Measurements from ENCODE around the gene PPT2.
A peak's percentile ranks its signal among the peaks of the same experiment; 100 is the strongest.

Gene PPT2

DNA sequence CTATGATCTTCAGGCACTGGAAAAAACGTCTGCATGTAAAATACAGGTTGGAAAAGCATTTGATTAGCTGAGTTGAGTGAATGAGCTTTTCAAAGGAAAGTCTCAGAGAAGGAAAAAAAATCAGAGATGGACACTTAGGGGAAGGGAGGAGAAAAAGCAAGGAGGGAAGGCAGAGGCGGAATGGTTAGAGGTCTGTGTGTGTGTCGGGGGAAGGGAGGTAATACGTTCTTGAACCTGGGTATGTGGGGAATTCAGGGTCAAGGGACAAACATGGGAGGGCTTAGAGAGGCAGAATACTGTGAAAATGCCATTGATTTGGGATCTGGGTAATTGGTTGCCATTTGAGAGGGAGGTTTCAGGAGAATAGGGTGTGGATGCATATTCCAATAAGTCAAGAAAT is 7.3 kb upstream of the PPT2 start:
- H3K9ac ChIP-seq (ENCODE audit: low read length), result no peak overlapping the region
- H3K27me3 ChIP-seq (ENCODE audit: control insufficient read depth in 1 of 2, insufficient read depth in 2 of 2, low read length in 2 of 2), result no peaks in the 10 kb centered on the region
- H3K9me3 ChIP-seq (ENCODE audit: low read length), result no peaks in the 10 kb centered on the region
- H3K27ac ChIP-seq (ENCODE audit: low read depth, low read length), result no peak overlapping the region
- no peak overlapping the region for H3K4me3 ChIP-seq (ENCODE audit: low read depth in 1 of 2, low read length in 2 of 2)
- H3K4me1 ChIP-seq (ENCODE audit: insufficient read depth, low read length), result peaks cover 10% of the 10 kb centered on the region
- no peaks in the 10 kb centered on the region for H3K36me3 ChIP-seq (ENCODE audit: insufficient read depth, low read length)

DNA sequence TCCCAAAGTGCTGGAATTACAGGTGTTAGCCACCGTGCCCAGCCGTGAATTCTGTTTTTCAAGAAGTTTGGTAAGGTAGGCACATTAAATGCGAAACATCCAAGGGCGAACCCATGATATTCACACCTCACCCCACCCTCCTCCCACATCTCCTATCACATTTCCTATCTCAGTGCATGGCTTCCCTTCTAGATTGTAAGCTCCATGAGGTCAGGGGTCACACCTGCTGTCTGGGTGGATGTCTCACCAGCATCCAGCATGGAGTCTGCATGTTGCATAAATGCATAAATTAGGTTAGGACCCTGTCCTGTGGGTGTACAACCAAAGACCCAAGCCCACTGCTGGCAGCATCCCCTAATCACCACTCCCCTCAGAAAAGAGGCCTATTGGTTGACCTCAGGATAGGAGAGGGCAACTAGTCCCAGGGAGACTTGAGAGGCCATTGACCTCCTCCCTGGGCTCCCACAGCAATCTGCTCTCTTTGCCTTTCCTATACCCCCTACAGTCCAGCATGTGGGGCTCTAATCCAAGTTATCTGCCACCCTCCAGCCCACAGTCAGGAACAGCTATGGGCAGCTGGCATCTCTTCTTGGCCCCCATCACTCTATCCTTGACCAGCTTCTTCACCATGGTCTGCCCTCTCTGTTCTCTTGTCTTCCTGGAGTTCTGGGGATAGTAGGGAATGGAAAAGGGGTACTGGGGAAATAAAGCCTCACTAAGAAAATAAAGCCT is 6.4 kb upstream of the PPT2 start:
- H3K9ac ChIP-seq (ENCODE audit: low read length), result no peak overlapping the region
- no peak overlapping the region for H3K4me3 ChIP-seq (ENCODE audit: low read depth in 1 of 2, low read length in 2 of 2)
- peaks cover 16% of the 10 kb centered on the region for H3K4me1 ChIP-seq (ENCODE audit: insufficient read depth, low read length)
- H3K36me3 ChIP-seq (ENCODE audit: insufficient read depth, low read length), result no peaks in the 10 kb centered on the region
- H3K9me3 ChIP-seq (ENCODE audit: low read length), result no peaks in the 10 kb centered on the region
- H3K27ac ChIP-seq (ENCODE audit: low read depth, low read length), result no peak overlapping the region
- no peaks in the 10 kb centered on the region for H3K27me3 ChIP-seq (ENCODE audit: control insufficient read depth in 1 of 2, insufficient read depth in 2 of 2, low read length in 2 of 2)

DNA sequence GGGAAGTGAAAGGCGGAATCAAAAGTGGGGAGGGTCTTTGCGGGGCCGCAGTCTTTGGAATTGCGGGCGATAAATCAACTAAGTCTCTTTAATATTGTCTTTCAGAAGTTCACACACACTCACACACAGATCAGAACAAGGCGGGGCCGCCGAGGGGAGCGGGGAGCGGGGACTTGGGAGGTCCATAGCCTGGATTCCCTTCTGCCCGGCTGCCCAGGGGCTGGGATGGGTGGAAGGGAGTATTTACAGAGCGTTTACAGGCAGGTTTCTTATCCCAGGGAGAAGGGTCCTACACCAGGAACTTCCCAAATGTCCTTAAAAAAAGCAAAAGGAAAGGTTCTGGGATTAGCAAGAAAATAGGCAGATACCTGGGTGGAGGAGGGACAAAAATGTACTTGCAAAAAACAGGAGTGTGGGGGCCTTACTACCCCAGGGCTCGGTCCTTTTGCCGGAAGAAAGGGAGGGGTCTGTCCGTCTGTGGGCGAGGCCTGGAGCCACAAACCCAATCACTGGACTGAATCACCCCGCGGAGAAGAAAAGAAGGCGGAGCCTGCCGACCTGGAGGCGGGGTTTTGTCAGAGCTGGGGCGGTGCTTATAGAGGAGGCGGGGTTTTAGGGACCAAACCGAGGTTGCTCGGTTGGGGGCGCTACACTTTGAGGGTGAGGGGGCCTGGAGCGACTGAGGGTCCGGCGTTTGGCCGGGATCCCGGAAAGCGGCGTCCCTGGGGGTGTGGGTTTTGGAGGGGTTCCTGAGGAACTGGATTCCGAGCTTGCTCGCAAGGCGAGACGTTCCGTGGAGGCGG is 5.5 kb upstream of the PPT2 start:
- Histone ChIP-seq H3K4me3 (ENCODE audit: low read depth in 1 of 2, low read length in 2 of 2) (no peak overlapping the region), H3K27ac (ENCODE audit: low read depth, low read length) (no peak overlapping the region), H3K4me1 (ENCODE audit: insufficient read depth, low read length) (peaks cover 23% of the 10 kb centered on the region), H3K36me3 (ENCODE audit: insufficient read depth, low read length) (no peaks in the 10 kb centered on the region), H3K27me3 (ENCODE audit: control insufficient read depth in 1 of 2, insufficient read depth in 2 of 2, low read length in 2 of 2) (no peaks in the 10 kb centered on the region), H3K9ac (ENCODE audit: low read length) (no peak overlapping the region), H3K9me3 (ENCODE audit: low read length) (no peaks in the 10 kb centered on the region)

DNA sequence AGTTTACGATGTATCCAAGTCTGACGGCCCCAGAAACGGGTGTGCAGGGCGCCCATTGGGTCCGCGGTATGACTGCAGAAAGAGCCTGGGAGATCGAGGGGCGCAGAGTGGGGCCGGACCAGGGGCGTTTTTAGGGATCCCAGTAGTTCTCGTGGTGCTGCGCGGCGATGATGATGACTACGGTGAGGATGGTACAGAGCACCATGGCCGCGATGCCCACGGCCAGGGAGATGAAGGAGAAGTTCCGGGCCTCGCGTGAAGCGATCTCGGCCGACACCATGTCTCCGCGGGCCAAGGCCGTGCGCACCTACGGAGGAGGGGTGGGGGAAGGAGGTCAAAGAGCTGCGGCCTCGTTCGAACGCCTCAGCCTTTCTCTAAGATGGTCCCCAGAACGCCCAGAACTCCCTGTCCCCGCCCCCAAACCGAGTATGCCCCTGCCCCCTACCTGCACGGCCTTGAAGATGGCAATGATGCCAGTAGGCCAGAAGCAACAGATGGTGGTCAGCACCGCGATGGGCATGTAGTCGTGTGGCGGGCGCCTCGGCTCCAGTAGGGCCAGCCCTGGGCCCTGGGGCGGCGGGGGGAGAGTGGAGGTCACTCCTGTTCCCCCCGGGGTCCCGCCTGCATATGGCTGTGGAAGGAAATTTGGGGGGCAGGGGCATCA is 4.7 kb upstream of the PPT2 start:
- Histone ChIP-seq H3K9me3 (ENCODE audit: low read length) (no peaks in the 10 kb centered on the region), H3K9ac (ENCODE audit: low read length) (no peak overlapping the region), H3K27ac (ENCODE audit: low read depth, low read length) (no peak overlapping the region), H3K27me3 (ENCODE audit: control insufficient read depth in 1 of 2, insufficient read depth in 2 of 2, low read length in 2 of 2) (no peaks in the 10 kb centered on the region), H3K4me1 (ENCODE audit: insufficient read depth, low read length) (peaks cover 23% of the 10 kb centered on the region), H3K4me3 (ENCODE audit: low read depth in 1 of 2, low read length in 2 of 2) (no peak overlapping the region), H3K36me3 (ENCODE audit: insufficient read depth, low read length) (no peaks in the 10 kb centered on the region)

DNA sequence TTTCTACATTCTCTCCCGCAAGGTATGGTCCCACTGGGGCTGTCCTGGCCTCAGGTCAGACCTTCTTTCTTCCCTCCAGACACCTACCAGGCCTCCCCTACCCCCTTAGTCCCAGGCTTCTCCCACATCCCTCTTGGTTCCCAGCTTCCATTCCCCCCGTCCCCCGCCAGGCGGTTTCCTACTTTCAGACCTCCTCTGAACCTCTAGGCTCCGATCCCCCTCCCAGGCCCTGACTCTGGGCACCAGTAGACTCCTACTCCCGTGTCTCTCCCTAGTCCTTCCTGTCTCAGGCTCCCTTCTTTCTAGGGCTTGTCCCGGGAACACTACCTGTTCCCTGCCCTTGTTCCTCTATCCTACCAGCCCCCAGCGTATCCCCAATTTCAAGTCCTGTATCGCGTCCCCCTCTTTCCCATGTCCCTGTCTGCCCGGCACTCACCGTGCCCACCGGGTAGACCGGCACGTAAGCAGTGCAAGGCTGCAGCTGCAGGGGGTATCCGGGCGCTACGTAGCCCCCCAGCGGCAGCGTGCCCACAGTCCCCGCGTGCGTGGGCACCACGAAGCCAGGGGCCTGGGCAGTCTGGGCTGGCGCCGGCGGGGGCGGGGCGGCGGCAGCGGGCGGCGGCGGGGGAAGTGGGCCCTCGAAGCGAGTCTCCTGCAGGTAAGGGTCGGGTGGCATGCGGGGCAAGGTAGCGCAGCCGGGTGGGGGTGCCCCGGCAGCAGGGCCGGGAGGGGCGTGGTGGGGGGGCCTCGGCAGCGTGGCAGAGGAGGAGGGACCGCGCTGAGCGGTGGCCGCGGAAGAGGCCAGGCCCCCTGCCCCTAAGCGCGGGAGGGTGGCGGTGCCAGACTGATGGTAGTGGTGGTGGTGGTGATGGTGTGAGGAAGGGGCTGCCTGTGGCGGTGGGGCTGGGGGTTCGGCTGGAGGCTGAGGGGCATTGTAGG is 3.7 kb upstream of the PPT2 start:
- H3K4me1 ChIP-seq (ENCODE audit: insufficient read depth, low read length), result peaks cover 28% of the 10 kb centered on the region
- no peaks in the 10 kb centered on the region for H3K27me3 ChIP-seq (ENCODE audit: control insufficient read depth in 1 of 2, insufficient read depth in 2 of 2, low read length in 2 of 2)
- H3K27ac ChIP-seq (ENCODE audit: low read depth, low read length), result peak overlapping the region; percentile 46
- no peaks in the 10 kb centered on the region for H3K9me3 ChIP-seq (ENCODE audit: low read length)
- no peaks in the 10 kb centered on the region for H3K36me3 ChIP-seq (ENCODE audit: insufficient read depth, low read length)
- peak overlapping the region in 1 of 2 donors; percentile 86 for H3K4me3 ChIP-seq (ENCODE audit: low read depth in 1 of 2, low read length in 2 of 2)
- no peak overlapping the region for H3K9ac ChIP-seq (ENCODE audit: low read length)

DNA sequence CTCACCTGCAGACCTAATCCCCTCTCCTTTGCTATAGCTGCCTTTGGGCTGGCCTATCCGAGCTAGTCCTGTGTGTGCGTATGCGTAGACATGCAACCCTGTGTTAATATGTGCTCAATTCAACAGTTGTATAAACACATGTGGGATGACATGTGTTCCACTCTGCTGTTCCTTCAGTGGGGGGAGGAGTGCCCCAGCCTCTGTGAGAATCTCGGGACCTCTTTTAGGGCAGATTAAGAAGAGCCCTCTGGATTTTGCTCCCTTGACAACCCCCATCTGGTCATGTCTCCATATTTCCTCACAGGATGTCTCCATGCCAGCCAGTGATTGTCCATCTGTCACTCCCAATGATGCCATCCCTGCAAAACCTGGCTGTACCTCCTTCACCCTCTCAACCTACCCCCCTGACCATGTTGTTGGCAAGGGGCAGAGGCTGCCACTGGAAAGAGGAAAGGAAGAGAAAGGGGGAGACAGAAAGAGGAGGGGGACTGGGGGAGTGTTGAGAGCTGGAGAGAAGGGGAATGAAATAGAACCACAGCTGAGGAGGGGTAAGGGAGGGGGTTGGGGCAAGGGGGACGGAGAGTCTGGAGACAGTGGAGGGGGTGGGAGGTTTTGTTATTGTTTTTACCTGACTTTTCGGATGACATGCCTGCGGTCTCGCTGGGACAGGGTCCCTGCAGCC is 2.6 kb upstream of the PPT2 start:
- Histone ChIP-seq H3K36me3 (ENCODE audit: insufficient read depth, low read length) (peaks cover 11% of the 10 kb centered on the region), H3K4me1 (ENCODE audit: insufficient read depth, low read length) (peaks cover 36% of the 10 kb centered on the region), H3K9me3 (ENCODE audit: low read length) (no peaks in the 10 kb centered on the region), H3K9ac (ENCODE audit: low read length) (peak overlapping the region; percentile 76), H3K27me3 (ENCODE audit: control insufficient read depth in 1 of 2, insufficient read depth in 2 of 2, low read length in 2 of 2) (no peaks in the 10 kb centered on the region), H3K4me3 (ENCODE audit: low read depth in 1 of 2, low read length in 2 of 2) (peak overlapping the region; percentile 56 to 86), H3K27ac (ENCODE audit: low read depth, low read length) (peak overlapping the region; percentile 70)

DNA sequence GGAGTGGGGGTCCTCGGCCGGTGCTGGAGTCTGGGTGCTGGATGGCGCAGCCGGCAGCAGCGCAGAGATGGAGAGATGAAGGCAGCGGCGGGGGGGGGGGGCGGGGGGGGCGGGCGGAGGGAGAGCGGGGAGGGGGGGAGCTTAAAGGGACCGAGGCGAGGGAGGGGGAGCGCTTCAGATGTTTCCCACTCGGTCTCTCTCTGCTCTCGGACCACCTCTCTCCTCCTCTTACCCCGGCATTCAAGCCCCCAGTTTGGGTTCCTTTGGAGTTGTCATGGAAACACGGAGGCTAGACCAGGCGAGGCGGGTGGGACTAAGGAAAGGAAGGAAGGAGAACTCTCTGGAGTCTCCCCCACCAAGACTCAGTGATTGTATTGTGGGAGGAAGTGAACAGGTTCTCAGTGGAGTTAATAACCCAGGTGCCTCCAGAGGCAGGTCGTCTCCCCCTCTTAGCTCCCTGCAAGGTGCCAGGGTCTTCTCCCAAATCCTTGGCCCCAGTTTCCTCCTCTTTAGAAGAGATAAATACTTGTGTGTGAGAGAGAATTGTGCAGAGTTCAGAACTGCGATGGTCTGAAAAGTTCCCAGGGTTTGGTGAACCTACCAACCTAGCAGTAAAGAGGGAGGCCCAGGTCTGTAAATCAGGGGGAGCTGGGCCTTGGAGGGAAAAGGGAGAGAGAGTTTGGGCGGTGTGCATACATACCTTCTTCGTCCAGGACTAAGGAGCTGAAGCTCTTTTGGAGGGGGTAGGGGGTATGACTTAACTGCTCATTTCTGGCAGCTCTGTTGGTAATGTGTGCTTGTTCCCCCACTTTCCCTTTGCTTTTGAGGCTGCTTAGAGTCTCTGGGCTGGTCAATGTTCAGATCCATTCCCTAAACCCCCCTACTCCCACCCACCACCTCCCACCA is 1.8 kb upstream of the PPT2 start, which contains the start of gene PRRT1:
Gene PRRT1 (minus strand): TSS at position 77 of the 906 bp plus-strand sequence. CDS start 112 bp downstream, outside the sequence.
- Histone ChIP-seq H3K4me1 (ENCODE audit: insufficient read depth, low read length) (peaks cover 36% of the 10 kb centered on the region), H3K27ac (ENCODE audit: low read depth, low read length) (peak within 1 kb of the TSS; percentile 97), H3K27me3 (ENCODE audit: control insufficient read depth in 1 of 2, insufficient read depth in 2 of 2, low read length in 2 of 2) (no peaks in the 10 kb centered on the region), H3K4me3 (ENCODE audit: low read depth in 1 of 2, low read length in 2 of 2) (peak within 1 kb of the TSS; percentile 56 to 96), H3K9ac (ENCODE audit: low read length) (peak within 1 kb of the TSS; percentile 77), H3K36me3 (ENCODE audit: insufficient read depth, low read length) (peaks cover 17% of the 10 kb centered on the region), H3K9me3 (ENCODE audit: low read length) (no peaks in the 10 kb centered on the region)

DNA sequence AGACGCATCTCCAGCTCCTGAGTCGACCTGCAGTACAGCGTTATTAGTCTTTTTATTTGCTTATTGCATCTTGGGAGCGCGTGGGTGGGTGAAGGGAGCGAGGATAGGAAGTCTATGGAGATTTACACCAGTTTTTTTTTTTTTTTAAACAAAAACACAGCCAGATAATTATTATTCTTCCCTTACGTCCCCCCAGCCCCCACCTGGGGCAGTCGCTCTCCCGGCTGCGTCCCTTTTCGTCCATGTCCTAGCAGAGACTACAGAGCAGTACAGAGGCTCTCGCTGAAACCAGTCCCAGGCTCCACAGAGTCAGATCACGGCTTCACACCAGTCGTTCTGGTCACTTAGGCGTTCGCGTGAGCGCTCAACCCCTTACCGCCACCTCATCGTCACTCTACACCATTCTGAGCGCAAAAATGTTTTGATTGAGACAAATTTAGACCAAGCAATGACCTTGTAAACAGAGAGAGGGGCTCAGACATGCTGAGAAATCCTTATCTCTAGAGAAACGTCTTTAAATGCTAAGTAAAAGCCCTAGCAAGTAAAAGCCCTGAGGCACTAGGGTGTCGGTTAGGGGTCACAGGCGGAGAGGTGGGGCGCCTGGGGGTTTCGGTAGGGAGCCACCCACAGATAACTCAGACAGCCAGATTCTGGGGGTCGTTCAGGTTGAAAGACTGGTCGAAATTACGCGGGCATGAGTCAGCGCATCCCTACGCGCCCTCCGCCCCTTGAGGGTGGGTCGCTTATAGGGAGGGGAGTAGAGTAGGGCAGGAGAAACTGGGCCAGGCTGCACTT is 975 bp upstream of the PPT2 start:
- peaks cover 36% of the 10 kb centered on the region for H3K4me1 ChIP-seq (ENCODE audit: insufficient read depth, low read length)

DNA sequence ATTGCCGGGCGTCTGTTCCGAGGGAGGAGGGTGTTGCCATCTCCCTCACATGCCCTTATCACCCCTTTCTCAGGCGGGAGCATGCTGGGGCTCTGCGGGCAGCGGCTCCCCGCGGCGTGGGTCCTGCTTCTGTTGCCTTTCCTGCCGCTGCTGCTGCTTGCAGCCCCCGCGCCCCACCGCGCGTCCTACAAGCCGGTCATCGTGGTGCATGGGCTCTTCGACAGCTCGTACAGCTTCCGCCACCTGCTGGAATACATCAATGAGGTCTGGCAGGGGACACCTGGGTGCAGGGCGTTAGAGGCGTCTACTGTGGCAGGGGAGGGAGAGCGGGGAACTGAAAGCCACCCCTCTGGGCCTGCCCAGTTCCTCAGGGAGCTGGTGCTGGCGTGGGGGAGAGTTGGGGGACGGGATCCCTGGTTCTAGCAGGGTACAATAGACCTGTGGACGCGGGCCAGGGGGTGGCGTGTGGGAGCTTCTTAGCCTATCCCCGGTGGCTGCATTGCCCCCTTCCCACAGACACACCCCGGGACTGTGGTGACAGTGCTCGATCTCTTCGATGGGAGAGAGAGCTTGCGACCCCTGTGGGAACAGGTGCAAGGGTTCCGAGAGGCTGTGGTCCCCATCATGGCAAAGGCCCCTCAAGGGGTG is 697 bp downstream of the PPT2 start:
- H3K27ac ChIP-seq (ENCODE audit: low read depth, low read length), result peak overlapping the region; percentile 97
- peak overlapping the region; percentile 81 to 96 for H3K4me3 ChIP-seq (ENCODE audit: low read depth in 1 of 2, low read length in 2 of 2)
- peaks cover 36% of the 10 kb centered on the region for H3K4me1 ChIP-seq (ENCODE audit: insufficient read depth, low read length)
- H3K9ac ChIP-seq (ENCODE audit: low read length), result peak overlapping the region; percentile 76
- H3K27me3 ChIP-seq (ENCODE audit: control insufficient read depth in 1 of 2, insufficient read depth in 2 of 2, low read length in 2 of 2), result no peaks in the 10 kb centered on the region
- no peaks in the 10 kb centered on the region for H3K9me3 ChIP-seq (ENCODE audit: low read length)
- peaks cover 34% of the 10 kb centered on the region for H3K36me3 ChIP-seq (ENCODE audit: insufficient read depth, low read length)

More for the DNA sequence above, 975 bp upstream of the PPT2 start:
- Histone ChIP-seq H3K27ac (ENCODE audit: low read depth, low read length) (peak overlapping the region; percentile 97), H3K4me3 (ENCODE audit: low read depth in 1 of 2, low read length in 2 of 2) (peak overlapping the region; percentile 81 to 96), H3K9me3 (ENCODE audit: low read length) (no peaks in the 10 kb centered on the region), H3K9ac (ENCODE audit: low read length) (peak overlapping the region; percentile 77), H3K36me3 (ENCODE audit: insufficient read depth, low read length) (peaks cover 24% of the 10 kb centered on the region), H3K27me3 (ENCODE audit: control insufficient read depth in 1 of 2, insufficient read depth in 2 of 2, low read length in 2 of 2) (no peaks in the 10 kb centered on the region)
